HG03045 (cell line): Measurements from ENCODE around the gene GNG4.
"Not testable (repeated sequence)": the region's sequence is repeated elsewhere in the genome, so short reads cannot be mapped to it uniquely, and the experiment has no call there.

Source experiments
- ATAC-seq: cut with Tn5 transposase; IDR thresholded peaks from one replicate; pipeline ENCODE4 v1.9.1; 2021; ENCODE audit warnings: mild to moderate bottlenecking, moderate library complexity; ENCODE audit not compliant: unreplicated experiment

Gene GNG4

GRCh38 chr1:235546369-235547155 is 103.0 kb downstream of the GNG4 start:
- ATAC-seq: not testable (repeated sequence)

GRCh38 chr1:235545292-235545930 is 104.2 kb downstream of the GNG4 start:
- no peak for ATAC-seq

GRCh38 chr1:235542845-235543244 is 106.7 kb downstream of the GNG4 start:
- ATAC-seq: not testable (repeated sequence)

- no peak for ATAC-seq
Measured at GRCh38 chr1:235533476-235534168, 116.0 kb downstream of the GNG4 start.

- no peak for ATAC-seq
Measured at GRCh38 chr1:235532360-235532759, 117.2 kb downstream of the GNG4 start.

GRCh38 chr1:235527196-235527814 is 122.3 kb downstream of the GNG4 start:
- no peak for ATAC-seq

- no peak for ATAC-seq
Measured at GRCh38 chr1:235525314-235525713, 124.3 kb downstream of the GNG4 start.

GRCh38 chr1:235516862-235517446 is 132.6 kb downstream of the GNG4 start:
- peak; percentile 46 for ATAC-seq

GRCh38 chr1:235515844-235516512 is 133.6 kb downstream of the GNG4 start:
- ATAC-seq: no peak

- no peak for ATAC-seq
Measured at GRCh38 chr1:235513495-235514366, 135.9 kb downstream of the GNG4 start.

GRCh38 chr1:235511470-235512240 is 137.9 kb downstream of the GNG4 start:
- no peak for ATAC-seq

- no peak for ATAC-seq
Measured at GRCh38 chr1:235510823-235511222, 138.8 kb downstream of the GNG4 start.

- ATAC-seq: no peak
Measured at GRCh38 chr1:235507623-235508022, 142.0 kb downstream of the GNG4 start.

GRCh38 chr1:235504494-235505222 is 144.9 kb downstream of the GNG4 start:
- ATAC-seq: peak; percentile 85

- peak; percentile 46 for ATAC-seq
Measured at GRCh38 chr1:235504122-235504493, 145.5 kb downstream of the GNG4 start, which contains the start of gene B3GALNT2. Gene B3GALNT2 (minus strand): TSS chr1:235504452. CDS start chr1:235504252, 200 bp downstream.

GRCh38 chr1:235503403-235504121 is 146.0 kb downstream of the GNG4 start:
- ATAC-seq: peak; percentile 16
